PC-9 (cell line): ENCODE data around the gene GLYATL3.

Experiments
- EZH2 ChIP-seq: fragments of 200-600 bp; sonication (generic); IDR thresholded peaks from 2 replicates; pipeline ENCODE4 v1.8.0; 2017; ENCODE audit warnings: antibody characterized with exemption, low read depth
- TF ChIP-seq, protein P1 (sequence below): fragments of 200-600 bp; sonication (generic); conservative IDR thresholded peaks from 2 replicates; pipeline ENCODE4 v1.6.1; 2017; ENCODE audit warnings: mixed run types, antibody characterized with exemption, mild to moderate bottlenecking, moderate library complexity

DNA sequence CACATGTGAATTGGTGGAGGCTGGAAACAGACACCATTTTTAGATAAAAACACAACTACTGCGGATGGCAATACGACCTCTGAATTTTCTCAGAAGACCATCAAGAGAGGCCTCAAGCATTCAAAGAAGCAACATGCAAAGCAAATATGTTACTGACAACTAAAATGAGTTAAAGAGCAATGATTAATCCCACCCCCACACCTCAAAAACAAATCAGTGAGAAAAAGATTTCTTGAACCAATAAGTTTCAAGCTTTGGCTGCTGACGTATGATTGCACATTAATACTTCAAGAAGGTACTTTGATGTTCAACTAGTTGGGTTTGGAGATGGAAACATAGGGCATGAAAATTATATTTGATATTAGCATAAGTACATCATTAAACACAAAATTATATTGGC, 37.7 kb upstream of the GLYATL3 start:
- TF ChIP-seq, protein P1, sequence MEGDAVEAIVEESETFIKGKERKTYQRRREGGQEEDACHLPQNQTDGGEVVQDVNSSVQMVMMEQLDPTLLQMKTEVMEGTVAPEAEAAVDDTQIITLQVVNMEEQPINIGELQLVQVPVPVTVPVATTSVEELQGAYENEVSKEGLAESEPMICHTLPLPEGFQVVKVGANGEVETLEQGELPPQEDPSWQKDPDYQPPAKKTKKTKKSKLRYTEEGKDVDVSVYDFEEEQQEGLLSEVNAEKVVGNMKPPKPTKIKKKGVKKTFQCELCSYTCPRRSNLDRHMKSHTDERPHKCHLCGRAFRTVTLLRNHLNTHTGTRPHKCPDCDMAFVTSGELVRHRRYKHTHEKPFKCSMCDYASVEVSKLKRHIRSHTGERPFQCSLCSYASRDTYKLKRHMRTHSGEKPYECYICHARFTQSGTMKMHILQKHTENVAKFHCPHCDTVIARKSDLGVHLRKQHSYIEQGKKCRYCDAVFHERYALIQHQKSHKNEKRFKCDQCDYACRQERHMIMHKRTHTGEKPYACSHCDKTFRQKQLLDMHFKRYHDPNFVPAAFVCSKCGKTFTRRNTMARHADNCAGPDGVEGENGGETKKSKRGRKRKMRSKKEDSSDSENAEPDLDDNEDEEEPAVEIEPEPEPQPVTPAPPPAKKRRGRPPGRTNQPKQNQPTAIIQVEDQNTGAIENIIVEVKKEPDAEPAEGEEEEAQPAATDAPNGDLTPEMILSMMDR: no peak
- TF ChIP-seq EZH2: no peak
